Measurements from ENCODE around the gene NXPE2.

DNA sequence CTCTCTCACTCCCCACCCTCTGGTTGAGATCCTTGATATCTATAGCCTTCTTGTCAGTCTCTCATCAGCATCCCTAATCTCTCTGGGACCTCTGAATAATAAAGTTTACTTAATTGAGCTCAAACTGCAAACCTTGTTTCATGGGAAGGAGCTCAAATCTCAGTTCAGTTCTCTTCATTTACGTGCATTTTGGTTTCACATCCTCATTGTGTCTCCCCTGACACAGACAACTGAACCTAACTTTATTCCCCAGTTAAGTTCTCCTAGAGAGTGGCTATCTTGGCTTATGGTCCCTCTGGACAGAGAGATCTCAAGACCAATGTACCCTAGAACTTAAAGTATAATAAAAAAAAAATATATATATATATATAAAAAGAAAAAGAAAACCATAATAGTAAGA lies 47.3 kb downstream of the NXPE2 start:
- no peak for TF ChIP-seq ZFHX2 (tag by site-specific recombination; conservative IDR thresholded peaks at IDR 0.05)
- TF ChIP-seq ZNF423 (tag by site-specific recombination; IDR thresholded peaks at IDR 0.05) = no peak
- no peak for TF ChIP-seq TCF7L2 (IDR thresholded peaks at IDR 0.05; ENCODE audit: borderline replicate concordance, low read depth, low read length)
- TF ChIP-seq ZNF26 (tag by site-specific recombination; IDR thresholded peaks at IDR 0.05) = no peak
- TF ChIP-seq ZNF513 (tag by site-specific recombination; IDR thresholded peaks at IDR 0.05) = no peak
- no peak for TF ChIP-seq ZNF626 (tag by site-specific recombination; IDR thresholded peaks at IDR 0.05)
- no peak for TF ChIP-seq ZNF157 (tag by site-specific recombination; IDR thresholded peaks at IDR 0.05)
- no peak for TF ChIP-seq YY1 (tag by site-specific recombination; IDR thresholded peaks at IDR 0.05)
- TF ChIP-seq FEZF1 (tag by site-specific recombination; IDR thresholded peaks at IDR 0.05) = no peak
- TF ChIP-seq REPIN1 (tag by site-specific recombination; IDR thresholded peaks at IDR 0.05; ENCODE audit: low read depth) = no peak
- no peak for TF ChIP-seq ZNF677 (tag by site-specific recombination; IDR thresholded peaks at IDR 0.05)
- TF ChIP-seq, protein P1, sequence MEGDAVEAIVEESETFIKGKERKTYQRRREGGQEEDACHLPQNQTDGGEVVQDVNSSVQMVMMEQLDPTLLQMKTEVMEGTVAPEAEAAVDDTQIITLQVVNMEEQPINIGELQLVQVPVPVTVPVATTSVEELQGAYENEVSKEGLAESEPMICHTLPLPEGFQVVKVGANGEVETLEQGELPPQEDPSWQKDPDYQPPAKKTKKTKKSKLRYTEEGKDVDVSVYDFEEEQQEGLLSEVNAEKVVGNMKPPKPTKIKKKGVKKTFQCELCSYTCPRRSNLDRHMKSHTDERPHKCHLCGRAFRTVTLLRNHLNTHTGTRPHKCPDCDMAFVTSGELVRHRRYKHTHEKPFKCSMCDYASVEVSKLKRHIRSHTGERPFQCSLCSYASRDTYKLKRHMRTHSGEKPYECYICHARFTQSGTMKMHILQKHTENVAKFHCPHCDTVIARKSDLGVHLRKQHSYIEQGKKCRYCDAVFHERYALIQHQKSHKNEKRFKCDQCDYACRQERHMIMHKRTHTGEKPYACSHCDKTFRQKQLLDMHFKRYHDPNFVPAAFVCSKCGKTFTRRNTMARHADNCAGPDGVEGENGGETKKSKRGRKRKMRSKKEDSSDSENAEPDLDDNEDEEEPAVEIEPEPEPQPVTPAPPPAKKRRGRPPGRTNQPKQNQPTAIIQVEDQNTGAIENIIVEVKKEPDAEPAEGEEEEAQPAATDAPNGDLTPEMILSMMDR (tag by site-specific recombination; IDR thresholded peaks at IDR 0.05) = no peak
- no peak for TF ChIP-seq SP3 (tag by site-specific recombination; IDR thresholded peaks at IDR 0.05)
- TF ChIP-seq ZNF555 (tag by site-specific recombination; conservative IDR thresholded peaks at IDR 0.05) = no peak

Data from HEK293 (cell line).